ENCODE results near the gene TMEM129.

The TMEM129 gene, protein sequence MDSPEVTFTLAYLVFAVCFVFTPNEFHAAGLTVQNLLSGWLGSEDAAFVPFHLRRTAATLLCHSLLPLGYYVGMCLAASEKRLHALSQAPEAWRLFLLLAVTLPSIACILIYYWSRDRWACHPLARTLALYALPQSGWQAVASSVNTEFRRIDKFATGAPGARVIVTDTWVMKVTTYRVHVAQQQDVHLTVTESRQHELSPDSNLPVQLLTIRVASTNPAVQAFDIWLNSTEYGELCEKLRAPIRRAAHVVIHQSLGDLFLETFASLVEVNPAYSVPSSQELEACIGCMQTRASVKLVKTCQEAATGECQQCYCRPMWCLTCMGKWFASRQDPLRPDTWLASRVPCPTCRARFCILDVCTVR

DNA sequence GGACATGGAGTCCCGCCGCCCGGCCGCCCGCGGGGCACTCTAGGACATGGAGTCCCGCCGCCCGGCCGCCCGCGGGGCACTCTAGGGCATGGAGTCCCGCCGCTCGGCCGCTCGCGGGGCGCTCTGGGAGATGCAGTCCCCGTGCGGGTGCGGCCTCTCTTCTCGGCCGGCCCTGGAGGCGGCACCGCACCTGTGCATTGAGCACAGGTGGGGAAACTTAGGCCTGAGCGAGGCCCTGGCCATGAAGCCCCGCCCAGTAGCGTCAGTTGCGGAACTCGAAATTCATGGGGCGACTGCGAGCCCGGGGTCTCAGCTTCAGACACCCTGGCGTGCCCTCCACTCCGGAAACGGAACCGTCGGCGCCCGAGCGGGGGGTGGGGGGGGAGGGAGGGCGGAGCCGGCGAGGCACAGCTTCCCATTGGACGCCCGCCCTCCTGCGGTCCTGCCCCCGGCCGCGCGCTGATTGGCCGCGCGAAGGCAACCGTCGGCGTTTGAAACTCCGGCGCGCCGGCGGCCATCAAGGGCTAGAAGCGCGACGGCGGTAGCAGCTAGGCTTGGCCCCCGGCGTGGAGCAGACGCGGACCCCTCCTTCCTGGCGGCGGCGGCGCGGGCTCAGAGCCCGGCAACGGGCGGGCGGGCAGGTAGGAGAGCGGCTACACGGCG lies at the start of gene TMEM129, which contains the start of gene TACC3:
Gene TMEM129 (minus strand): TSS at position 321 of the 663 bp plus-strand sequence. CDS start 486 bp downstream, outside the sequence.
Gene TACC3 (plus strand): TSS at position 519 of the 663 bp plus-strand sequence. CDS start 1,901 bp downstream, outside the sequence.
- DNase-seq = peak; percentile 98

DNA sequence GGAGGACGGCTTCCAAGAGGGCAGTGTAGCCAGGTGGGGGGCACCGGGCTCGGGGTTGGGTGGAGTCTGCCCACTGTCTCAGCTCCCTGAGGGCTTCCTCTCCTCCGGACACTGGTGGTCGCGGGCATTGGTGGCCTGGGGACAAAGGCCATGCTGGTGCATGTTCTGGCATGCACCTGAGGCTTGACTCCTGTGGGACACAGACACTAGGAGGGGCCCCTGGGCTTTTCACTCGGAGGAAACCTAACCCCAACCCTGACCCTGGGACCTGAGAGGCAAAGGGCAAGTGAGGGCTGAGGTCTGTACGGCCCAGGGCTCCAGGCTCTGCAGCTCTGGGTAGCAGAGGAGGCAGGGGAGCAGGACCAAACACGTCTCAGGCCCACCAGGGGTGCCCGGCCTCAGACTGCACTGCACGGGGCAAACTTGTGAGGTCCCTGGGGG lies 49.7 kb upstream of the TMEM129 start:
- no peak for DNase-seq

DNA sequence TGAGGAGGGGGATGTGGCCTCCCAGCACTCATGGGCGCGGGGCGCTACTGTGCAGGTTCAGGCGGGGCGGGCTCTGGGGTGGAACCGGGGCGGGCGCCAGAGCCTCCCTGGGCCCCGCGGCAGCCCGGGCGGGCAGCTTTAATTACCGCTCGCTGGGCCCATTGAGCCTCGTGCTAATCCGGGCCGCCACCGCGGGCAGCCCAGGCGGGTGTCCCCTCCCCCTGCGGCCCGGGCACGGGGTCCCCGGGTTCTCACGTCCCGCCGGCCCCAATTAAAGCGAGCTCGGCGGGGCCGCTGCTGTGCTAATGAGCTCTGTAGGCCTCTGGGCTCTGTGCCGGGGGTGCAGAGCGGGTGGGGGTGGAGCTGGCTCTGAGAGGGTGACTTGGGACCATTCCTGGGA lies 49.1 kb upstream of the TMEM129 start:
- no peak for DNase-seq

DNA sequence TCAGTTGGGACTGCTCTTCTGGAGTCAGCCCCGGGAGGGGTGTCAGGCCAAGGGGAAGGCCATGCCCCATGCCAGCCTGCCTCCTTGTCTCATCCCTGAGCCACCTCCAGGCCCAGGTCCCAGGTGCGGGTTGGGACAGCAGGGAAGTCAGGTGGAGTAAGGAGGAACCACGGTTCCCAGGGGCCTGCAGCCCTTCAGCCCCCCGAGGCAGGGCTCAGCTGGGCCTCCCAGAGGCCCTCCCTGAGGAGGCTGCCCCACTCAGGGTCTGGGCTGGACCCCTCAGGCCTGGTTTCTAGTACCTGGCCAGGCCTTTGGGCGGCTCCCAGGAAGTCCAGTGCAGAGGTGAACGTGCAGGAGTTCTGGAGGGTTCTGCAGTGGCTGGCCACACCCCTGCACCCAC lies 48.6 kb upstream of the TMEM129 start:
- DNase-seq = no peak

DNA sequence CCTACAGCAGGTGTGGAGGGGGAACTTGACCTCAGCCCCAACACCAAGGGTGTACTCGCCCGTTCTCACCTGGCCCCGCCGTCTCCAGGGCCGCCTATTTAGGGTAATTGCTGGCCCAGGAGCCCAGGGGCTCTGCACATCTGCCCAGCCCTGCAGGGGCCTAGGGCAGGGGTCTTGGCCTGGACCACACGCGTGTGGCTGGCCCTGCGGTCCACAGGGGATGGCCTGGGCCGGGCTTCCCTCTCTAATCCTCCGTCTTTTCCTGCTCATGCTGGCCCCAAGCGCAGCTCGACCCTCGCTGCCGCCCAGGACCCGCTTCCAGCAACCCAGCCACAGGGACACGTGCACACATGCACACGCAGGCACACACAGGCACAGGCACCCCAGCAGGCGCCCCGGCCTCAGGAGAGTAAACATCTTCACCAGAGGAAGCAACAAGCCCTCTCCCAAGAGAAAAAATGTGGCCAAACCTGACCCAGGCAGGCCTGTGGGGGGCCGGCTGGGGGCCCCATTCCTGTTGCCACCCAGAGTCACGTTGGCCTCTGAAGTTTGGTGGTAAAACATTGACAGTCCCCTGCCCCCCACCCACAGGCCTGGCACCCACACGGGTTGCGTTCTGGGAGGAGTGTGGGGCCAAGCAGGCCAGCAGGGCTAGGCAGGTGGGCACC lies 47.4 kb upstream of the TMEM129 start:
- DNase-seq = no peak

DNA sequence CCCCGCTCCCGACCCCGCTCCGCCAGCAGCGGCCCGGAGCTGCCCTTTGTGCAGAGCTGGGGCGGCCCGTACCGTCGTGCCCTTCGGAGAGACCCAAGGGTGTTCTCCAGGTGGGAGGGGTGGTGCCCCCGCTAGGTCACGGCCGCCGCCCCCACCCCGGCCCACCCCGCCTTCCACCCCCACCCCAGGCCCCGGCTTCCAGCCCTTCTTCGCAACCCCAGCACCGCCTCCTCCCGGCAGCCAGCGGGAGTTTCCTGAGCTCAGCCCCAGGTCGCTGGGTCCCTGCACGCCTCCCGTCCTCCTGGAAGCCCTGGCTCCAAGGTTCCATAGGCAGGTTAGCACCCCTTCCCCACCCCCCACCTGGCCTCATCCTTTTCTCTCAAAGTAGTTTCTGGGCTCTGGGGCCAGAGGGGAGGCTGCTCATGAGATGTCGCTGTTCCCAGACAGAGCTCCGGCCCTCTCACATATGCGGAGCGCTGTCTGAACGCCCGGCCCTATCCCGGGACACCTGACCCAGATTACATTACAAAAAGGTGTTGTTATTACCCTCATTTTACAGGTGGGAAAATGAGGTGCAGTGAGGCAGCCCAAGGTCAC lies 46.7 kb upstream of the TMEM129 start:
- DNase-seq = no peak

DNA sequence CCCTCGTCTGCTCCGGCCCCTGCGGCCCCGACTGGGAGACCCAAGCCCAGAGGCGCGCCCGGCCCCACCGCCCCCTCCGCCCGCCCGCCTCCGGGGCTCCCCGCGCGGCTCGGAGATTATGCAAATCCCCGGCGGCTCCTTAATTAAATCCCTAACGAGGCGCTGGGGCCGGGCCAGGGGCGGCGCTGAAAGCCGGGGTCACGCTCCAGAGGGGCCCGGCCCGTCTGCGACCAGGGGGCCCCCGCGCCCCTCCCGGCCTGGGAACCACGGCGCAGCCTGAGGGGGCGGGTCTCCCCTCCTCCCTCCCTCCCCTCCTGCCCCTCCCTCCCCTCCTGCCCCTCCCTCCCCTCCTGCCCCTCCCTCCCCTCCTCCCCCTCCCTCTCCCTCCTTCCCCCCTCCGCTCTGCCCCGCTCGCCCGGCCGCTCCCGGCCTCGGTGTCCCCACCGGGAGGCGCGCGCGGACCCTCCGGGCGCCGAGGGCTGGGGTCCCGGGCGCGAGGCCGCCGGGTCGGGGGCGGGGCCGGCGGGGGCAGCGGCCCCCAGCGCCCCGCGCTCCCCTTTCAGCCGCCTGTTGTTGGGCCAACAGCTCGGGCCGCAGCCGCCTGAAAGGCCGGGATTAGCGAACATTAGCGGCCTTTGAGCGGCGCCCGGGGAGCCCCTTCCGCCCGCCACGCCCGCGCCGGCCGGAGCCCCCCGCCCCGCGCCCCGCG lies 46.1 kb upstream of the TMEM129 start:
- no peak for DNase-seq

DNA sequence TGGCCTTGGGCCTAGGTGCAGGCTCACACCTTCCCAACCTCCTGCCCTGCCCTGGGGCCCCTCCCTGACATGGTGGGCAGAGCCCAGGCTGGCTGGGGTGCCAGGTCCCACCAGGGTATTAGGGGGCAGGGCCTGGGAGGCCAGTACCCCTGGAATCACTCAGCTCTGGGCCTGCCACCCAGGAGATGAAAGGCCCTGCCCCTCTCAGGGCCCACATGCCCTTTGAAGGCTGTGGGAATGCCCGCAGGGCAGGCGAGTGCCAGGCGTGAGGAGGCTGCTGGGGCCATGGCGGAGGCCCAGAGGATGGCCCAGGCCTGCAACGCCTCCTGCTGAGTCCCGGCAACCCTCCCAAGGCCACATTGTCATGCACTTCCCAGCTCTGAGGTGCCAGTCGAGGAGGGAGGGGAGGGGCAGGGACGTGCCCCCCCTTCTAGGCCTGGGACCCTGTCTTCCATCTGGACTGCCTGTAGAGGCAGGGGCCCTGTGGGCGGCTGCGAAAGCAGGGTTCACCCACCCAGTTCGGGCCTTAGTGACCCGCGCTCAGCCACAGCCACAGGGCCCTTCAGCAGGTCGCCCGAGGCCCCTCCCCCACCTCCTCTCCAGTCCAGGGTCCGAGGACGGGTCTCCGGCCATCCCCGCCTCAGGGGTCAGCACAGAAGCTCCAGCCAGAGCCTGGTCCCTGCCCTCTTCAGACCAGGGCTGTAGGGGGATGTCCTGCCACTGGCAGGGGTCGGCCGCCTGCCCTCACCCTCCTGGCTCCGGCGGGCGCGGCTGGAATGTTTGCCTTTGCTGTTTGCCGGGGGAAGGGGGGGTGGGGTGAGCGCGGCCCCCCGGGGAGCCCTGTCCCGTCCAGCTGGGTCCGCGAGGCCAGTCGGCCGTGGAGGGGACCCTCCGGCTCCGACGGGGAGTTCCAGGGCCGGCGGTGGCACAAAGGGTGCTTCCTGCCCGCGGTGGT lies 45.3 kb upstream of the TMEM129 start:
- DNase-seq = no peak

DNA sequence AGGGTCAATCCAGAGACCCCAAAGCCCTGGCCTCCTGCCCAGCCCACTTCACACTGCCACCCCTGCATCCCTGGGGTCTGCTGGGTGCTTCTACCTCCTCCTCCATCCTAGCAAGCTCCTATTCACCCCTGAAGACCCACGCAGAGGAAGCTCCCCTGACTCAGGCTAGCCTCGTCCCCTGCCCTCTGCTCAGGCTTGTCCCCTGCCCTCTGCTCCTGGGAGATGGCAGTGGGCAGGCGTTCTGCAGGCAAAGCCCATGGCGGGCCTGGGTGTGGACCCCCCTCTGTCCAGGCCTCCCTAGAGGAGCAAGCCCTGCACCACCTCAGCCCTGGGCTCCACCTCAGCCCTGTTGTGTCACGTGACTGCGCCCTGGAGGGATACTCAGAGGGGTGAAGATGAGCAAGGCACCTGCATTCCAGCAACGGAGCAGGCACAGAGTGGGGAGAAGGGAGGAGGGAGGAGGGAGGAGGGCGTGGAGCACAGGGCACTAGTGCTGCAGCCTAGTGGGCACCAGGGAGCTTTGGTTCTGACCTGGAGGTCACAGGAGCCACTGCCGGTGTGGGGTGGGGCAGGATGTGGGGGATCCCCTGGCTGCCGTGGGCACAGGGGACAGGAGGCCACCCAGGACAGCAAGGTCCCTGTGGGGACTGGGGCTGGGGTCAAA lies 44.4 kb upstream of the TMEM129 start:
- no peak for DNase-seq

DNA sequence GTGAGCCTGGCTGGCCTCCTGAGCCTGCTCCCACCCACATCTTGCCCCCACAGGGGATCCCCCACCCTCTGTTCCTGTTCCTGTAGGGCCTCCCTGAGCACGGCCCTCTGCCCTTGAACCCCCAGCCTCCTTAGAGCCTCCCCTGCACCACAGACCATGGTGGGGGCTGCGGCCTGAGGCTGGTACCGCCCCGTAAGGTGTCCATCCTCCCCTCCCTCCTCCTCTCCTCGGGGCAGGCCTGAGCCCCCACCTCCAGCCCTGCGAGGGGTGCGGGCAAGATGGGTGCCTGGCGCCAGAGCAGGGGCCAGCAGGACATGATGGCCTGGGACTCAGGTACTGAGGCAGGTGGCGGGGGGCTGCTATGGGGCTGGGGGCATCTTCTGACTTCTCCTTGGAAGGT lies 43.5 kb upstream of the TMEM129 start:
- DNase-seq = no peak

DNA sequence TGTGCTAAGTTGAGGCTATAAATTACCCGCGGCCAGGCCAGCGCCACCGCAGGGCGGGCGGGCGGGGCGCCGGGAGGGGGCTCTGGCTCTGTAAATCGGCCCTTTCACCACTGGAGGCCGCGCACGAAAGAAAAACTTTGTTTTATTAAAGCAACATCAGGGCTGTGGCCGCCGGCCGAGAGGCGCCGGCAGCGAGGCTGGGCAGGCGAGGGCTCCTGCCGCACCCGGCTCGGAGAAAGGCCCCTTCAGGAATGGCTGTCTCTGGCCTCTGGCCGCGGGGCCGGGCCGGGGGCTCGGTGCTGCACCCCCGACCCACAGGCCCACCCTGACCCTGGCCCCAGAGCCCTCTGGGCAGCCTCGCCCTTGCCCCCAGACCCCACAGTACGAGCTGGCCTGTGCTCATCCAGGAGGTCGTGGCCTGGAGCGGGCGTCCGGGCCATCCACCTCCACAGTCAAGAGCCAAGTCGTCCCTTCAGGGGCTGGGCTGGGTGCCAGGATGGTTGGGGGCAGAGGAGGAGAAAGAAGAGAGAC lies 42.5 kb upstream of the TMEM129 start:
- peak; percentile 85 for DNase-seq

DNA sequence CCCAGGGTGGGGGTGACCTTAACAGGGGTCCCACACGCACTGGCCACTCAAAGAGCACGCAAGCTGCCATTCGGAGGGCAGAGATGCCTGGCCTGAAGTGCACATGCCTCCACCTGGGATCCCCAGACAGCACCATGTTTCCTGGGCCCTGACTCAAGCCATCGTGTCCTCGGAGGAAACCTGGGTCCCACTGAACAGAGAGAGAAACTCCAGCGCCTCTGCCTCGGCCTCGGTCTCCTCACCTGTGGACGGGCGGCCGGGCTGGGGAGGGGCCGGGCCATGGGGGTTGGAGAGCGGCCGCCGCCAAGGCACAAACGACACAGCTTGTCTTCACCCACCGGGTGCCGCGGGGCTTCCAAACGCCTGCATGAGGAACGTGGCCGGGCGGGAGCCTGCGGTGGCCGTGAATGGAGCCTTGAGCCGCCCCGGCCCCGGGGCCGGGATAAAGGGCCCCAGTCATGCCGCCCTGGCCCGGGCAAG lies 42.0 kb upstream of the TMEM129 start:
- no peak for DNase-seq

DNA sequence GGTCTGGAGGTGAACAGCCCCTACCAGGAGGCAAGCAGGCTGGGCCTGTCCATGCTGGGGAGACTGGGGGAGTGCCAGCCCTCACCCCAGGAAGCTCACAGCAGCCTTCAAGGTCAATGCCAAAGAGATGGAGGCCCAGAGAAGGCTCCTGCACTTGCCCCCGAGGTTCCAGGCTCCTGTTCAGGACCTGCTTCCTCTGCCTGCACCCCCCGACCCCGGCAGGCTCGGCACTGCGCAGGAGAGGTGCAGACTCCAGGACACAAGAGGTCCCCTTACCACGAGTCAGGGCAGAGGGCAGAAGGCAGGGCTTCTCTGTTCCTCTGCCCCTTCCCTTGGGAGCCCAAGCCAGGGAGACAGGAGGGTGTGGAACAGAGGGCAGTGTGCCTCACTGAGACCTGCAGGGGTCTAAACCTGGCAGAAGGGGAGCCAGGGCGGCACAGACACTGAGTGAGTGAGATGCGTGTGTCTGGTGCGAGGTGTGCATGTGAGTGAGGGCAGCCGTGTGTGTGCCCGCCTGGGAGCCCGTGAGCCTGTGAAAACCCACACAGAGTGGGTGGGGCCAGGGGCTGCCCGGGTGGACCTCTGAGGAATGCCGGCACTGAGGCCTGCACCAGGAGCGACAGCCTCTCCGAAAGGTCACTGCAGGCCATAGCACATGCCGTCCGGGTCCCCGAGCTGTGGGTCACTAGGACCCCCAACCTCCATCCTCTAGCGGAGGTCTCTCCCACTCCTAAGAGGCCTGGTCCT lies 41.3 kb upstream of the TMEM129 start:
- DNase-seq = no peak

DNA sequence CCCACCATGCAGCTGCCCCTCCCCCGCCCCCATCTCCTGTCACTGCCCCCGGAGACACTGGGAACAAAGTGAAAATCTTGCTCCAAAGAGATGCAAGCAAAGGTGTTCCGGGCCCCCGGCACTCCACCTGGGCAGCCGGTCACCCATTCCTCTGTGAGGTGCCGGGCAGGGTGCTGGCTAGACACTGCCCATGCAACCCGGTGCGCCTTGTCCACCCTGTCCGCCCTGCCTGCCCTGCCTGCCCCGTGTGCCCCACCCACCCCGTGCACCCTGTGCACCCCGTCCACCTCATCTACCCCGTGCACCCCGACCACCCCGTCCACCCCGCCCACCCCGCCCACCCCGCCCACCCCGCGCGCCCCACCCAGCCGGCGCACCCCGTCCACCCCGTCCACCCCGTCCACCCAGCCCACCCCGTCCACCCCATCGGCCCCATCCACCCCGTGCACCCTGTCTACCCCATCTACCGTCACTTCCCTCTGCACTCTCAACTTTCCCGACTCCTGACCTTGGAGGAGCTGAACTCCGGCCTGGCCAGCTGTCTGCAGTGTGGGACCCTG lies 40.1 kb upstream of the TMEM129 start:
- no peak for DNase-seq

DNA sequence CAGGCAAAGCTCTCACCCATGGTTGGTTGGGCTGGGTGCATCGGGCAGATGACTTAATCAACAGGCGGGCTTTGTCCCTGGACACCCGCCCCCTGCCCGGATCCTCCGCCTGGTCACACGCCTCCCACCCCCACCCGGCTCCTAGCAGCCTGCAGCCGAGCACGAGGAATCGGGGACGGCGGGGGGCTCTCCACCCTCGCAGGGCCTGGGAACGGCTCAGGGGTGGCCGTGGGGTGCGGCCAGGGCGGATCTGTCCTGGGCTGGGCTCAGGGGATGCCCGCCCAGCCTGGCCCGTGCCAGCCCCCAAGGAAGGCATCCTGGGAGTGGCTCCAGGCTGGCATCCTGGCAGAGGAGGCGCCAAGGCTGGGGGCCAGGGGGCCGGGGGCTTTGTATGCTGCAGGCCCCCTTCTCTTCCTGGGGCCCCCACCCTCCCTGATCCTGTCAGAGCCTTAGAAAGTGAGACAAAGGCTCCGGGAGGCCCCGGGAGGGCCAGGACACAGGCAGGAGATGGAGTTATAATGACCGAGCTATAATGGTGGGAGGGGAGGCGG lies 39.5 kb upstream of the TMEM129 start:
- no peak for DNase-seq

DNA sequence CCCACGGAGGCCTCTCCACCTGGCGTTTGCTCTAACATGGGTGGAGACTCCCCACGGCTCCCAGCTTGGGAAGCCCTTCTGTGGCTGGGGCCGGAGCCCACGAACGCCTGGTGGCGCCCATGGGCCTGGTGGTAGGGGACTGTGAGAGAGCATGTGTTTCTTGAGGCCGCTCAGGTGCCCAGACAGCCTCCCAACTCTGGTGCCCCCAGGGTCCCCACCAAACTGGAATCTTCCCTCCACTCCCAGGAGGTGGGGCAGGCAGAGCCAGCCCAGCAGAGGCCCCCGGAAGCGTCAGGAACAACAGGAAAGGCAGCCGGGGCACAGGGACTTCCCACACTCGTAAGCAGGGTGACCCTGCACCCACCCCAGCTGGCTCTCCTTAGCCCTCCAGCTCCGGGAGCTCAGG lies 38.7 kb upstream of the TMEM129 start:
- no peak for DNase-seq

DNA sequence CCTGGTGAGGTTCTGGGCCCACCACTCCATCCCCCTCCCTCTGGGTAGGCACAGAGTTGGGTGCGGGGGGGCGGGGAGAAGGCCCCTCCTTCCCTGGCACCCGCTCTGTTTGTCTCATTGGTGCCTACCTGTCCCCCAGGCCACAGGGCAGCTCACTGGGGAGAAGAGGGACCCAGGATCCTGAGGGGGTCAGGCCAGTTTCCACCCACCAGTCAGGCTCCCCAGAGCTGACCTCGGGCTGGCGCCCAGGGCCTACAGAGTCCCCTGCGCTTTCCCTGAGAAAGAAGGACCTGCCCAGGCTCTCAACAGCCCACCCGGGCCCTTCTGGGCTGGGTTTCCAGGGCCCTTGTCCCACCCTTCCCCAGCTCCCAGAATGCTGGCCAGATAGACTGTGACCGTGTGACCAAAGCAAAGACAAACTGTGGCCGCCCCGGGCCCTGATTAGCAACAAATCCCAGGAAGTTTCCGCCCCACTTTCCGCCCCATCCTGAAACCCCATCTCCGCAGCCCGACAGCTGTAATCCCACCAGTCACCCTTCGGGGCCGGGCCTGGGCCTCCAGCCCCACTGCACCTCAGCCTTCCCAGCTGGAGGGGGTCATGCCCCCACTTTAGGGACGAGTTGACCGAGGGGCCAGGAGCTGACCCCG lies 38.2 kb upstream of the TMEM129 start:
- DNase-seq = no peak

Measured in femur (tissue), 1 donor.